Mucosa of gallbladder (tissue), 1 donor: ENCODE results near the gene JPH4. TPM values are rescaled to one million over a fixed set of nuclear protein-coding genes. Genes with fewer than 3 reads are reported as not detected.
"Not testable (repeated sequence)": the region's sequence is repeated elsewhere in the genome, so short reads cannot be mapped to it uniquely, and the experiment has no call there.

ENCODE experiments used
- DNase-seq: peaks from one replicate; pipeline ENCODE4 v3.0.0-alpha.2; 2020; ENCODE audit warnings: low spot score
- total RNA-seq: library from RNA; stranded (reverse); gene quantifications from one replicate; pipeline ENCODE4 v1.2.1, GENCODE V29; 2021
- donor health status: DM: no; HTN: no; CAD: no.

Gene JPH4
- total RNA-seq, 1 donor from 2014 or later, result 1.2 TPM

- no peak for DNase-seq
Observed at GRCh38 chr14:23609001-23609400, 30.4 kb upstream of the JPH4 start.

- no peak for DNase-seq
Observed at GRCh38 chr14:23608454-23608853, 29.9 kb upstream of the JPH4 start.

GRCh38 chr14:23605931-23606585 lies 27.5 kb upstream of the JPH4 start:
- no peak for DNase-seq

- no peak for DNase-seq
Observed at GRCh38 chr14:23604675-23605170, 26.1 kb upstream of the JPH4 start.

- no peak for DNase-seq
Observed at GRCh38 chr14:23604148-23604547, 25.6 kb upstream of the JPH4 start.

GRCh38 chr14:23603103-23603502 lies 24.5 kb upstream of the JPH4 start:
- DNase-seq, result no peak

- DNase-seq, result no peak
Observed at GRCh38 chr14:23602181-23603095, 23.8 kb upstream of the JPH4 start.

GRCh38 chr14:23601845-23602180 lies 23.2 kb upstream of the JPH4 start:
- DNase-seq, result no peak

- DNase-seq, result no peak
Observed at GRCh38 chr14:23601424-23601823, 22.8 kb upstream of the JPH4 start.

GRCh38 chr14:23600806-23601205 lies 22.2 kb upstream of the JPH4 start:
- no peak for DNase-seq

GRCh38 chr14:23600322-23600707 lies 21.7 kb upstream of the JPH4 start:
- DNase-seq, result no peak

- not testable (repeated sequence) for DNase-seq
Observed at GRCh38 chr14:23594191-23594590, 15.6 kb upstream of the JPH4 start.

GRCh38 chr14:23590198-23590597 lies 11.6 kb upstream of the JPH4 start:
- no peak for DNase-seq

- DNase-seq, result no peak
Observed at GRCh38 chr14:23589606-23590005, 11.0 kb upstream of the JPH4 start.

- peak; percentile 91 for DNase-seq
Observed at GRCh38 chr14:23588884-23589598, 10.5 kb upstream of the JPH4 start.

- DNase-seq, result not testable (repeated sequence)
Observed at GRCh38 chr14:23584527-23585203, 6.1 kb upstream of the JPH4 start.

GRCh38 chr14:23583761-23584526 lies 5.4 kb upstream of the JPH4 start:
- not testable (repeated sequence) for DNase-seq

GRCh38 chr14:23582906-23583760 lies 4.5 kb upstream of the JPH4 start:
- DNase-seq, result no peak

- DNase-seq, result no peak
Observed at GRCh38 chr14:23580948-23581281, 2.3 kb upstream of the JPH4 start.
